DOHH2 (cell line): ENCODE measurements around the gene ELFN1.

Experiments
- CTCF ChIP-seq: fragments of 200-600 bp; sonication (generic); IDR thresholded peaks from one replicate; pipeline ENCODE4 v1.5.1; 2014; ENCODE audit warnings: antibody characterized with exemption, mild to moderate bottlenecking, low read depth, low read length; ENCODE audit not compliant: poor library complexity, severe bottlenecking
- EZH2phosphoT487 ChIP-seq: fragments of 200-600 bp; sonication (generic); IDR thresholded peaks from 2 replicates; pipeline ENCODE4 v1.6.1; 2017; ENCODE audit warnings: borderline replicate concordance, mild to moderate bottlenecking, antibody characterized with exemption, low read length, moderate library complexity, mixed read lengths

DNA sequence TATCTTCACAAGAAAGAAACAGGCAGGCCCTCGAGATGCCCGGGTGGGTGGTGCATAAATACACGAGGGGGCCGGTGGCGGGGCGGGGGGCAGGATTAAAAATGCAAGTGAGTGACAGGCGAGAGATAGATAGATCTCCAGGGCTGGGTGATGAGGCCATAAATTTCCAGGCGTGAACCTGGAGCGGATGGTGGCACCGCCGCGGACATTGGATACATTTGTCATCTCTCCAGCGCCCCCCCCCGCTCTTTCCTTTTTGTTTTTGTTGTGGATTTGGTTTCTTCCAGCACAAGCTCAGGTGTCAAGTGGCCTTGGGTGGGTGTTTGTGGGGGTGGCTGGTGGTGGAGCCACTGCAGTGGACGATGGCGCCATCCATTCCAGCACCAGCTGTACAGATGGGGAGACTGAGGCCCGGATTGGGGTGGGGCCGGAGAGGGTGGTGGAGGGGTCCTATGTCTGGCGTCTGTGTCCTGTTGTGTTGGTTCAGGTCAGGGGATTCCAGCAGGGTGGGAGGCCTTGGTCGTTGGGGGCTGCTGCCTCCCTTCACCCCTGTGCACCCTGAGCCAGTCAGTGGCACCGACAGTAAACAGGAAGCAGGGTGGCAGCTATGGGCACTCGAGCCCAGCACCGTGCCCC is 2.9 kb downstream of the ELFN1 start:
- no peak for TF ChIP-seq CTCF
- no peak for TF ChIP-seq EZH2phosphoT487
